ENCODE data around the gene NECAB3. TPM values are rescaled to one million over a fixed set of nuclear protein-coding genes. Genes with fewer than 3 reads are reported as not detected.

The NECAB3 gene
- total and polyA plus RNA-seq, 2 of the 13 experiments (the other 11 are each of a cell fraction or from before 2014, with no cell fraction given): 61.5 to 65.5 TPM

DNA sequence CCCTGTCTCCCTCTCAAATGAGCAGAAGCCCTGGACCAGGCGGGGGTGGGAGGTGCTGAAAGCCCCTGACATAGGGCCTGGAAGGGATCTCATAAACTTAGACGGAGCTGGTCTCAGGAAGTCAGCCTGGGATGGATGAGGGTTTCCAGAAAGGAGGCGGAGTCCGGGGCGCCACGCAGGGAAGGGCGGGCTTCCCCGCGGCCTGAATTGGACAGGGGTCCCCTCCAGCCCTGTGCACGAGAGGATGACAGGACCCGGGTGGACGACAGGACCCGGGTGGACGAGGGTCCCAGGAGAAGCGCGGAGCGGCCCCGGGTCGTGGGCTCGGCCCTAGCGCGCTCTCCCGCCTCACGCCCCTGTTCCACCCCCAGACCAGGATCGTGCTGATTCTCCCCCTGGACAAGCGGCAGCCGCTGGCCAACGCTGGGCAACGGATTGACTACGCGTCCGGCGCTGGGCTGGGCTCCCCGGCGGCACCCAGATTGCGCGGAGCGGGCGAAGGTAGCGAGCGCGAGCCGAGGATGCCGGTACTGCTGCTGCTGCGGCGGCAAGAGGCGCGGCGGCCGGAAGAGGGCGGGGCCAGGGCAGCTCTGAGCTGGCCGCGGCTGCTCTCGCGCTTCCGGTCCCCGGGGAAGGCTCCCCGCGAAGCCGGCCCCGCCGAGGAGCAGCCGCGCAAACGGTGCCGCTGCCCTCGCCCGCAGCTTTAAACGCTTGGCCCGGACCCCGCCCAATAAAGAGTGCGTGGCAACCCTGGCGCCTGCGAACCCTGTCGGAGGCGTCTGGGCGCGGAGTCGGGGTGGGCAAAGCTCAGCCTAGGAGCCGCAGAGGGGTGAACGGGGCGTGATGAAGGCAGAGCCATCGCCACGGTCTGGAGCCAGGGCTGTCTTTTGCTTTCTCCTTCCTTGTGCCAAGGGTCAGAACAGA, 10.8 kb downstream of the NECAB3 start (continued):
- no peak for TF ChIP-seq ZNF577 (CRISPR knock-in tag; IDR thresholded peaks at IDR 0.05; ENCODE audit: borderline replicate concordance, low read depth)
- TF ChIP-seq, protein P1, sequence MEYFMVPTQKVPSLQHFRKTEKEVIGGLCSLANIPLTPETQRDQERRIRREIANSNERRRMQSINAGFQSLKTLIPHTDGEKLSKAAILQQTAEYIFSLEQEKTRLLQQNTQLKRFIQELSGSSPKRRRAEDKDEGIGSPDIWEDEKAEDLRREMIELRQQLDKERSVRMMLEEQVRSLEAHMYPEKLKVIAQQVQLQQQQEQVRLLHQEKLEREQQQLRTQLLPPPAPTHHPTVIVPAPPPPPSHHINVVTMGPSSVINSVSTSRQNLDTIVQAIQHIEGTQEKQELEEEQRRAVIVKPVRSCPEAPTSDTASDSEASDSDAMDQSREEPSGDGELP (IDR thresholded peaks at IDR 0.05; ENCODE audit: borderline replicate concordance, low read depth): no peak
- peak; percentile 98 for TF ChIP-seq TMF1 (CRISPR knock-in tag; IDR thresholded peaks at IDR 0.05; ENCODE audit: low read depth)
- no peak for TF ChIP-seq ZKSCAN5 (CRISPR knock-in tag; IDR thresholded peaks at IDR 0.05)
- TF ChIP-seq GZF1 (CRISPR knock-in tag; IDR thresholded peaks at IDR 0.05): no peak; the same call in none of the 2 replicates
- TF ChIP-seq, protein P2, sequence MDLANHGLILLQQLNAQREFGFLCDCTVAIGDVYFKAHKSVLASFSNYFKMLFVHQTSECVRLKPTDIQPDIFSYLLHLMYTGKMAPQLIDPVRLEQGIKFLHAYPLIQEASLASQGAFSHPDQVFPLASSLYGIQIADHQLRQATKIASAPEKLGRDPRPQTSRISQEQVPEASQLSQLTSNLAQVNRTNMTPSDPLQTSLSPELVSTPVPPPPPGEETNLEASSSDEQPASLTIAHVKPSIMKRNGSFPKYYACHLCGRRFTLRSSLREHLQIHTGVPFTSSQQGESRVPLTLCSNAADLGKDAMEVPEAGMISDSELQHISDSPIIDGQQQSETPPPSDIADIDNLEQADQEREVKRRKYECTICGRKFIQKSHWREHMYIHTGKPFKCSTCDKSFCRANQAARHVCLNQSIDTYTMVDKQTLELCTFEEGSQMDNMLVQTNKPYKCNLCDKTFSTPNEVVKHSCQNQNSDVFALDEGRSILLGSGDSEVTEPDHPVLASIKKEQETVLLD (CRISPR knock-in tag; IDR thresholded peaks at IDR 0.05; ENCODE audit: low read depth): peak; percentile 84
- TF ChIP-seq DR1 (CRISPR knock-in tag; IDR thresholded peaks at IDR 0.05): peak; percentile 67
- TF ChIP-seq ESRRA (CRISPR knock-in tag; IDR thresholded peaks at IDR 0.05; ENCODE audit: low read depth): peak; percentile 77
- 0 out of 2 replicates have a peak, but pooled peaks have one; percentile 19 for TF ChIP-seq ZNF333 (CRISPR knock-in tag; IDR thresholded peaks at IDR 0.05; ENCODE audit: borderline replicate concordance)
- TF ChIP-seq ZNF678 (CRISPR knock-in tag; IDR thresholded peaks at IDR 0.05): peak; percentile 29; the same call in 1 of the 2 replicates
- peak; percentile 32; the same call in 1 of the 2 replicates for TF ChIP-seq ZNF530 (CRISPR knock-in tag; IDR thresholded peaks at IDR 0.05; ENCODE audit: low read depth)
- peak; percentile 94 for TF ChIP-seq MXD4 (CRISPR knock-in tag; IDR thresholded peaks at IDR 0.05)
- peak; percentile 13; the same call in 1 of the 2 replicates for TF ChIP-seq ISL2 (CRISPR knock-in tag; IDR thresholded peaks at IDR 0.05)
- TF ChIP-seq, protein P3, sequence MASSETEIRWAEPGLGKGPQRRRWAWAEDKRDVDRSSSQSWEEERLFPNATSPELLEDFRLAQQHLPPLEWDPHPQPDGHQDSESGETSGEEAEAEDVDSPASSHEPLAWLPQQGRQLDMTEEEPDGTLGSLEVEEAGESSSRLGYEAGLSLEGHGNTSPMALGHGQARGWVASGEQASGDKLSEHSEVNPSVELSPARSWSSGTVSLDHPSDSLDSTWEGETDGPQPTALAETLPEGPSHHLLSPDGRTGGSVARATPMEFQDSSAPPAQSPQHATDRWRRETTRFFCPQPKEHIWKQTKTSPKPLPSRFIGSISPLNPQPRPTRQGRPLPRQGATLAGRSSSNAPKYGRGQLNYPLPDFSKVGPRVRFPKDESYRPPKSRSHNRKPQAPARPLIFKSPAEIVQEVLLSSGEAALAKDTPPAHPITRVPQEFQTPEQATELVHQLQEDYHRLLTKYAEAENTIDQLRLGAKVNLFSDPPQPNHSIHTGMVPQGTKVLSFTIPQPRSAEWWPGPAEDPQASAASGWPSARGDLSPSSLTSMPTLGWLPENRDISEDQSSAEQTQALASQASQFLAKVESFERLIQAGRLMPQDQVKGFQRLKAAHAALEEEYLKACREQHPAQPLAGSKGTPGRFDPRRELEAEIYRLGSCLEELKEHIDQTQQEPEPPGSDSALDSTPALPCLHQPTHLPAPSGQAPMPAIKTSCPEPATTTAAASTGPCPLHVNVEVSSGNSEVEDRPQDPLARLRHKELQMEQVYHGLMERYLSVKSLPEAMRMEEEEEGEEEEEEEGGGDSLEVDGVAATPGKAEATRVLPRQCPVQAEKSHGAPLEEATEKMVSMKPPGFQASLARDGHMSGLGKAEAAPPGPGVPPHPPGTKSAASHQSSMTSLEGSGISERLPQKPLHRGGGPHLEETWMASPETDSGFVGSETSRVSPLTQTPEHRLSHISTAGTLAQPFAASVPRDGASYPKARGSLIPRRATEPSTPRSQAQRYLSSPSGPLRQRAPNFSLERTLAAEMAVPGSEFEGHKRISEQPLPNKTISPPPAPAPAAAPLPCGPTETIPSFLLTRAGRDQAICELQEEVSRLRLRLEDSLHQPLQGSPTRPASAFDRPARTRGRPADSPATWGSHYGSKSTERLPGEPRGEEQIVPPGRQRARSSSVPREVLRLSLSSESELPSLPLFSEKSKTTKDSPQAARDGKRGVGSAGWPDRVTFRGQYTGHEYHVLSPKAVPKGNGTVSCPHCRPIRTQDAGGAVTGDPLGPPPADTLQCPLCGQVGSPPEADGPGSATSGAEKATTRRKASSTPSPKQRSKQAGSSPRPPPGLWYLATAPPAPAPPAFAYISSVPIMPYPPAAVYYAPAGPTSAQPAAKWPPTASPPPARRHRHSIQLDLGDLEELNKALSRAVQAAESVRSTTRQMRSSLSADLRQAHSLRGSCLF (CRISPR knock-in tag; IDR thresholded peaks at IDR 0.05; ENCODE audit: borderline replicate concordance): no peak
- peak; percentile 9; the same call in 1 of the 2 replicates for TF ChIP-seq REXO4 (CRISPR knock-in tag; IDR thresholded peaks at IDR 0.05; ENCODE audit: borderline replicate concordance)
- TF ChIP-seq CAMTA2 (CRISPR knock-in tag; IDR thresholded peaks at IDR 0.05; ENCODE audit: borderline replicate concordance): peak; percentile 84; the same call in 1 of the 2 replicates
- TF ChIP-seq TOPORS (CRISPR knock-in tag; IDR thresholded peaks at IDR 0.05): peak; percentile 99
